ENCODE results near the gene RPTOR.

Gene RPTOR

GRCh38 chr17:80871341-80871740, 326.7 kb downstream of the RPTOR start:
- H3K9ac ChIP-seq (ENCODE audit: low read depth, low read length), result no peak overlapping the region
- no peak overlapping the region for H3K27ac ChIP-seq (ENCODE audit: low read length)
- no peak for DNase-seq
- no peak overlapping the region for H3K4me3 ChIP-seq (ENCODE audit: low read depth in 1 of 2, low read length in 2 of 2)
- no peaks in the 10 kb centered on the region for H3K9me3 ChIP-seq (ENCODE audit: insufficient read depth, low read length, severe bottlenecking)
- 0 out of 3 replicates have a peak, but pooled peaks have one; percentile 24 for ATAC-seq (ENCODE audit: insufficient read depth, low read depth)
- H3K27me3 ChIP-seq (ENCODE audit: insufficient read depth, low read length, poor library complexity), result no peaks in the 10 kb centered on the region
- H3K36me3 ChIP-seq (ENCODE audit: insufficient read depth, low read length), result peaks cover 29% of the 10 kb centered on the region
- no peaks in the 10 kb centered on the region for H3K79me2 ChIP-seq (ENCODE audit: insufficient read depth, low read length)
- H4K20me1 ChIP-seq (ENCODE audit: insufficient read depth, low read length), result no peaks in the 10 kb centered on the region
- H3K4me1 ChIP-seq (ENCODE audit: insufficient read depth, low read length), result no peaks in the 10 kb centered on the region
- H2AFZ ChIP-seq (ENCODE audit: low read depth, low read length), result no peak overlapping the region
- H3K4me2 ChIP-seq (ENCODE audit: insufficient read depth, low read length), result no peak overlapping the region
- TF ChIP-seq EZH2 (IDR thresholded peaks at IDR 0.05; ENCODE audit: borderline replicate concordance, low read depth, low read length, severe bottlenecking), result no peak
- TF ChIP-seq CTCF (IDR thresholded peaks at IDR 0.05; ENCODE audit: borderline replicate concordance, extremely low read depth, low read length, poor library complexity, severe bottlenecking), result no peak

GRCh38 chr17:80872001-80872500, 327.4 kb downstream of the RPTOR start:
- no peaks in the 10 kb centered on the region for H4K20me1 ChIP-seq (ENCODE audit: insufficient read depth, low read length)
- TF ChIP-seq EZH2 (IDR thresholded peaks at IDR 0.05; ENCODE audit: borderline replicate concordance, low read depth, low read length, severe bottlenecking) (no peak), CTCF (IDR thresholded peaks at IDR 0.05; ENCODE audit: borderline replicate concordance, extremely low read depth, low read length, poor library complexity, severe bottlenecking) (no peak)
- DNase-seq (no peak), ATAC-seq (ENCODE audit: insufficient read depth, low read depth) (no peak)
- H3K4me3 ChIP-seq (ENCODE audit: low read depth in 1 of 2, low read length in 2 of 2), result no peak overlapping the region
- no peaks in the 10 kb centered on the region for H3K27me3 ChIP-seq (ENCODE audit: insufficient read depth, low read length, poor library complexity)
- no peaks in the 10 kb centered on the region for H3K4me1 ChIP-seq (ENCODE audit: insufficient read depth, low read length)
- no peak overlapping the region for H3K9ac ChIP-seq (ENCODE audit: low read depth, low read length)
- peaks cover 29% of the 10 kb centered on the region for H3K36me3 ChIP-seq (ENCODE audit: insufficient read depth, low read length)
- H3K4me2 ChIP-seq (ENCODE audit: insufficient read depth, low read length), result no peak overlapping the region
- no peaks in the 10 kb centered on the region for H3K79me2 ChIP-seq (ENCODE audit: insufficient read depth, low read length)
- no peak overlapping the region for H2AFZ ChIP-seq (ENCODE audit: low read depth, low read length)
- no peak overlapping the region for H3K27ac ChIP-seq (ENCODE audit: low read length)
- no peaks in the 10 kb centered on the region for H3K9me3 ChIP-seq (ENCODE audit: insufficient read depth, low read length, severe bottlenecking)

DNA sequence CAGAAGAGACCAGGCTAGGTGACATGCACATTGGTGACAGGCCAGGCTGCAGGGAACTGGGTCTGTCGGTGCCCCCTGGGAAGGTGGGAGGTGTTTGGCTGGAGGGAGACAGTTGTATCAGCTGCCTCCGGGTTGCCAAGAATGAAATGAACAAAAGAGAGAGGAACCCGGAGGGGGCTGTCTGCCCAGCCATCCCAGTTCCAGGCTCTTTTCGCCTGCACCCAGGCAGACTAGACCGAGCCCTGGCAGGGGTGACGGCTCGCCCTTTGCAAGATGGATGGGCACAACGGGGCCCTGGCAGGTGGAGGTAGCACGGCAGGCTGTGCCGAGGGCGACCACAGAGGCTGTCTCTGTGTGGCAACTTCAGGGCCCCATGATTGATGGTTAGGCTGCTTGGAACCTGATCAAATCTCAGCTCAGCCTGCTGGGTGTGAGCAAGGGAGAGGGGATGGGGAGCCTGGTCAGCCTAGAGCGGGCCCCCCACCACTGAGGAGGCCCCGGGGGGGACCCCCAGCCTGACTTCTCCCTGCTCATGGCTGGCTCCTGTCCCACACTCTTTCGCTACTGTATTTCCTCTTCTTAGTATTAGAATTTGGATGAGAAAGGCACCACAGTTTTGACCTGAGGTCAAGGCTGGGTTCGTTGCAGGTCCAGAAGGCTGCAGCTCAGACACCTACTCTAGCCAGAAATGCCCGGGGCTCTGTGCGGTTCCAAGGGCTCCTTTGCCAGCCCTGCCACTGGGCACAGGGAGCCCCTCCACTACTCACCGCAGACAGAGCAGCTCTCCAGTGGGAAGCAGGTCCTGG, 328.1 kb downstream of the RPTOR start:
- Histone ChIP-seq H2AFZ (ENCODE audit: low read depth, low read length) (no peak overlapping the region), H3K27ac (ENCODE audit: low read length) (no peak overlapping the region), H3K4me1 (ENCODE audit: insufficient read depth, low read length) (no peaks in the 10 kb centered on the region), H4K20me1 (ENCODE audit: insufficient read depth, low read length) (0 out of 2 replicates have a peak, but pooled peaks cover under 1% of the 10 kb centered on the region), H3K36me3 (ENCODE audit: insufficient read depth, low read length) (peaks cover 33% of the 10 kb centered on the region), H3K9me3 (ENCODE audit: insufficient read depth, low read length, severe bottlenecking) (no peaks in the 10 kb centered on the region), H3K9ac (ENCODE audit: low read depth, low read length) (no peak overlapping the region), H3K4me3 (ENCODE audit: low read depth in 1 of 2, low read length in 2 of 2) (no peak overlapping the region), H3K27me3 (ENCODE audit: insufficient read depth, low read length, poor library complexity) (no peaks in the 10 kb centered on the region), H3K4me2 (ENCODE audit: insufficient read depth, low read length) (no peak overlapping the region), H3K79me2 (ENCODE audit: insufficient read depth, low read length) (no peaks in the 10 kb centered on the region)
- TF ChIP-seq EZH2 (IDR thresholded peaks at IDR 0.05; ENCODE audit: borderline replicate concordance, low read depth, low read length, severe bottlenecking) (no peak), CTCF (IDR thresholded peaks at IDR 0.05; ENCODE audit: borderline replicate concordance, extremely low read depth, low read length, poor library complexity, severe bottlenecking) (no peak)
- DNase-seq (no peak), ATAC-seq (ENCODE audit: insufficient read depth, low read depth) (no peak)
